ENCODE results near the gene ZNF345. TPM values are rescaled to one million over a fixed set of nuclear protein-coding genes. Genes with fewer than 3 reads are reported as not detected.

Gene ZNF345
- total RNA-seq, 5 donors from 2014 or later (not counting 1 experiment from before 2014, with no cell fraction given), result 8.3 to 16.4 (median 11.7) TPM

GRCh38 chr19:36837176-36837905, 13.3 kb upstream of the ZNF345 start:
- Histone ChIP-seq H3K27ac (ENCODE audit: low read length) (peak overlapping the region; percentile 90), H3K9me3 (peaks cover 7% of the 10 kb centered on the region), H3K36me3 (ENCODE audit: control insufficient read depth in 2 of 2, extremely low read depth in 1 of 2, insufficient read depth in 1 of 2, low read length in 1 of 2) (peaks cover 9 to 11% of the 10 kb centered on the region in 2 donors), H3K27me3 (replicated peaks in 1 of 2; ENCODE audit: control insufficient read depth in 2 of 2, extremely low read depth in 1 of 2, insufficient read depth in 2 of 2, low read length in 1 of 2) (no peaks in the 10 kb centered on the region), H3K4me1 (ENCODE audit: control insufficient read depth in 1 of 2, extremely low read depth in 1 of 2, insufficient read depth in 2 of 2, low read length in 2 of 2) (peaks cover 5 to 14% of the 10 kb centered on the region in 2 experiments), H3K4me3 (ENCODE audit: control insufficient read depth in 1 of 2, extremely low read depth in 1 of 2, low read length in 1 of 2) (peak overlapping the region; percentile 75 to 81)
- WGBS (ENCODE audit: insufficient coverage), result 32% methylated on average over 7 of the region's 8 CpGs
- POLR2A ChIA-PET, result interaction anchor here (0.5 to 2.2 kb wide), 6 partner anchors 13 to 1537 kb away, joined by 3 to 26 read pairs (median 8); partner anchors contain the start of genes ZNF345 (in 2 of the 2), PSMD8 (in 1 of the 2) and ZNF850 (in 1 of the 2)
- ATAC-seq (replicated peaks in 1 of 4) (peak in 2 of 4 experiments; percentile 2 to 19), DNase-seq (peak in 5 of 35 experiments; percentile 6 to 19 (median 9))
- Mint-ChIP-seq H3K27ac (no peak overlapping the region), H3K4me3 (no peak overlapping the region), H3K9me3 (peaks cover 16 to 42% (median 28%) of the 10 kb centered on the region in 3 donors), H3K27me3 (no peaks in the 10 kb centered on the region), H3K36me3 (peaks cover 48% of the 10 kb centered on the region), H3K4me1 (peaks cover 0 to 9% (median 8%) of the 10 kb centered on the region in 3 donors)
- CTCF ChIA-PET, result interaction anchor here in 1 of 2 donors (1.0 to 1.8 kb wide), 2 partner anchors 12 to 13 kb away, joined by 3 to 5 read pairs; partner anchors contain the start of gene ZNF345

- peak within 1 kb of the TSS; percentile 75 to 81 for H3K4me3 ChIP-seq (ENCODE audit: control insufficient read depth in 1 of 2, extremely low read depth in 1 of 2, low read length in 1 of 2)
- H3K36me3 ChIP-seq (ENCODE audit: control insufficient read depth in 2 of 2, extremely low read depth in 1 of 2, insufficient read depth in 1 of 2, low read length in 1 of 2), result peaks cover 10% of the 10 kb centered on the region in 2 donors
- Mint-ChIP-seq H3K9me3 (peaks cover 15 to 38% (median 24%) of the 10 kb centered on the region in 3 donors), H3K27me3 (no peaks in the 10 kb centered on the region), H3K4me3 (no peak within 1 kb of the TSS), H3K4me1 (peaks cover 0 to 9% (median 8%) of the 10 kb centered on the region in 3 donors), H3K36me3 (peaks cover 46% of the 10 kb centered on the region), H3K27ac (peak within 1 kb of the TSS in 1 of 2 donors; percentile 16)
- H3K27ac ChIP-seq (ENCODE audit: low read length), result peak within 1 kb of the TSS; percentile 90
- H3K9me3 ChIP-seq, result peaks cover 6% of the 10 kb centered on the region
- no peaks in the 10 kb centered on the region for H3K27me3 ChIP-seq (replicated peaks in 1 of 2; ENCODE audit: control insufficient read depth in 2 of 2, extremely low read depth in 1 of 2, insufficient read depth in 2 of 2, low read length in 1 of 2)
- POLR2A ChIA-PET, result interaction anchor here (0.5 to 2.2 kb wide), 7 partner anchors 12 to 1536 kb away, joined by 3 to 26 read pairs (median 7); partner anchors contain the start of genes ZNF345 (in 2 of the 2), PSMD8 (in 1 of the 2) and ZNF850 (in 1 of the 2)
- ATAC-seq (replicated peaks in 1 of 4) (peak; percentile 89 to 91 (median 90)), DNase-seq (peak; percentile 71 to 87 (median 80))
- WGBS (ENCODE audit: insufficient coverage), result 3% methylated on average over 56 of the region's 56 CpGs
- CTCF ChIA-PET, result interaction anchor here in 1 of 2 donors (1.0 to 1.8 kb wide), 3 partner anchors 11 to 12 kb away, joined by 3 to 5 read pairs (median 4); partner anchors contain the start of gene ZNF345
- H3K4me1 ChIP-seq (ENCODE audit: control insufficient read depth in 1 of 2, extremely low read depth in 1 of 2, insufficient read depth in 2 of 2, low read length in 2 of 2), result peaks cover 5 to 14% of the 10 kb centered on the region in 2 experiments
Observed at GRCh38 chr19:36837906-36838783, 12.5 kb upstream of the ZNF345 start, which contains the start of gene ZNF790. TSS of gene ZNF790 (minus strand) at chr19:36838387. CDS start at chr19:36825619, 12,768 bp downstream.

GRCh38 chr19:36838784-36839324, 11.8 kb upstream of the ZNF345 start:
- no peak for DNase-seq
- POLR2A ChIA-PET, result interaction anchor here (0.5 to 2.2 kb wide), 4 partner anchors 11 to 416 kb away, joined by 4 to 26 read pairs (median 8); partner anchors contain the start of gene ZNF345 (in 2 of the 2)
- Histone ChIP-seq H3K4me3 (ENCODE audit: control insufficient read depth in 1 of 2, extremely low read depth in 1 of 2, low read length in 1 of 2) (peak overlapping the region; percentile 75 to 81), H3K4me1 (ENCODE audit: control insufficient read depth in 1 of 2, extremely low read depth in 1 of 2, insufficient read depth in 2 of 2, low read length in 2 of 2) (peaks cover 5 to 14% of the 10 kb centered on the region in 2 experiments), H3K27me3 (replicated peaks in 1 of 2; ENCODE audit: control insufficient read depth in 2 of 2, extremely low read depth in 1 of 2, insufficient read depth in 2 of 2, low read length in 1 of 2) (no peaks in the 10 kb centered on the region), H3K36me3 (ENCODE audit: control insufficient read depth in 2 of 2, extremely low read depth in 1 of 2, insufficient read depth in 1 of 2, low read length in 1 of 2) (peaks cover 4 to 6% of the 10 kb centered on the region in 2 donors), H3K9me3 (peaks cover 6% of the 10 kb centered on the region), H3K27ac (ENCODE audit: low read length) (peak overlapping the region; percentile 90)
- 100% methylated on average over 3 of the region's 12 CpGs for WGBS (ENCODE audit: insufficient coverage)
- peaks cover 15 to 33% (median 19%) of the 10 kb centered on the region in 3 donors for H3K9me3 Mint-ChIP-seq
- H3K36me3 Mint-ChIP-seq, result peaks cover 45% of the 10 kb centered on the region
- no peak for ATAC-seq (replicated peaks in 1 of 4)
- no peaks in the 10 kb centered on the region for H3K27me3 Mint-ChIP-seq
- peak overlapping the region in 1 of 2 donors; percentile 16 for H3K27ac Mint-ChIP-seq
- peaks cover 0 to 11% (median 8%) of the 10 kb centered on the region in 3 donors for H3K4me1 Mint-ChIP-seq
- CTCF ChIA-PET, result interaction anchor here (0.6 to 1.2 kb wide), 2 partner anchors 11 kb away, joined by 3 to 4 read pairs; partner anchors contain the start of gene ZNF345 (in 1 of the 2)
- no peak overlapping the region for H3K4me3 Mint-ChIP-seq

- H3K4me1 Mint-ChIP-seq, result peaks cover 4 to 15% (median 12%) of the 10 kb centered on the region in 3 donors
- H3K27me3 ChIP-seq (replicated peaks in 1 of 2; ENCODE audit: control insufficient read depth in 2 of 2, extremely low read depth in 1 of 2, insufficient read depth in 2 of 2, low read length in 1 of 2), result no peaks in the 10 kb centered on the region
- no peak overlapping the region for H3K27ac ChIP-seq (ENCODE audit: low read length)
- H3K9me3 Mint-ChIP-seq, result peaks cover 3 to 9% (median 4%) of the 10 kb centered on the region in 3 donors
- H3K4me3 Mint-ChIP-seq, result peak overlapping the region in 2 of 3 donors; percentile 71 to 72
- H3K27me3 Mint-ChIP-seq, result no peaks in the 10 kb centered on the region
- DNase-seq, result no peak
- H3K4me1 ChIP-seq (ENCODE audit: control insufficient read depth in 1 of 2, extremely low read depth in 1 of 2, insufficient read depth in 2 of 2, low read length in 2 of 2), result peaks cover 11 to 25% of the 10 kb centered on the region in 2 experiments
- no peak overlapping the region for H3K4me3 ChIP-seq (ENCODE audit: control insufficient read depth in 1 of 2, extremely low read depth in 1 of 2, low read length in 1 of 2)
- CTCF ChIA-PET, result interaction anchor here in 1 of 2 donors (0.6 kb wide), 1 partner anchor 359 kb away, joined by 3 read pairs; no protein-coding TSS in a partner anchor
- no peak for ATAC-seq (replicated peaks in 1 of 4)
- no CpG with 5 or more reads among the region's 1 CpG for WGBS (ENCODE audit: insufficient coverage)
- no peaks in the 10 kb centered on the region for H3K9me3 ChIP-seq
- POLR2A ChIA-PET, result no interaction called here
- no peak overlapping the region for H3K27ac Mint-ChIP-seq
- H3K36me3 Mint-ChIP-seq, result peaks cover 37% of the 10 kb centered on the region
- peaks cover 0 to 5% of the 10 kb centered on the region in 2 donors for H3K36me3 ChIP-seq (ENCODE audit: control insufficient read depth in 2 of 2, extremely low read depth in 1 of 2, insufficient read depth in 1 of 2, low read length in 1 of 2)
Observed at GRCh38 chr19:36847968-36848367, 2.7 kb upstream of the ZNF345 start.

- ChIA-PET CTCF (interaction anchor here (0.6 to 1.3 kb wide), 10 partner anchors 11 to 1784 kb away, joined by 3 to 5 read pairs (median 3); partner anchors contain the start of genes ZNF540 (in 1 of the 2), ZNF568 (in 1 of the 2), ZNF571 (in 1 of the 2) and ZNF790 (in 1 of the 2)), POLR2A (interaction anchor here (0.6 to 3.0 kb wide), 8 partner anchors 8 to 596 kb away, joined by 3 to 26 read pairs (median 4); partner anchors contain the start of genes ZNF790 (in 2 of the 2) and ZNF529 (in 1 of the 2))
- no peak overlapping the region for H3K4me3 Mint-ChIP-seq
- no peak overlapping the region for H3K27ac Mint-ChIP-seq
- peaks cover 8 to 19% (median 11%) of the 10 kb centered on the region in 3 donors for H3K9me3 Mint-ChIP-seq
- Histone ChIP-seq H3K36me3 (ENCODE audit: control insufficient read depth in 2 of 2, extremely low read depth in 1 of 2, insufficient read depth in 1 of 2, low read length in 1 of 2) (peaks cover 0 to 6% of the 10 kb centered on the region in 2 donors), H3K4me3 (ENCODE audit: control insufficient read depth in 1 of 2, extremely low read depth in 1 of 2, low read length in 1 of 2) (peak overlapping the region; percentile 87 to 97), H3K9me3 (no peaks in the 10 kb centered on the region), H3K27me3 (replicated peaks in 1 of 2; ENCODE audit: control insufficient read depth in 2 of 2, extremely low read depth in 1 of 2, insufficient read depth in 2 of 2, low read length in 1 of 2) (no peaks in the 10 kb centered on the region), H3K4me1 (ENCODE audit: control insufficient read depth in 1 of 2, extremely low read depth in 1 of 2, insufficient read depth in 2 of 2, low read length in 2 of 2) (peaks cover 11 to 25% of the 10 kb centered on the region in 2 experiments), H3K27ac (ENCODE audit: low read length) (peak overlapping the region; percentile 87)
- peaks cover 42% of the 10 kb centered on the region for H3K36me3 Mint-ChIP-seq
- peaks cover 17 to 22% (median 21%) of the 10 kb centered on the region in 3 donors for H3K4me1 Mint-ChIP-seq
- peak; percentile 75 to 95 (median 89) for DNase-seq
- under 1% methylated on average over 35 of the region's 36 CpGs for WGBS (ENCODE audit: insufficient coverage)
- ATAC-seq (replicated peaks in 1 of 4), result peak; percentile 89 to 94 (median 92)
- no peaks in the 10 kb centered on the region for H3K27me3 Mint-ChIP-seq
Observed at GRCh38 chr19:36849701-36850558, 746 bp upstream of the ZNF345 start.

Data from T-cell (primary cell).